GM23338 (cell line): ENCODE measurements around the gene LRP1B.

Experiments used
- CREB1 ChIP-seq: fragments of 250-450 bp; sonication (Bioruptor Pico); IDR thresholded peaks from 2 replicates; pipeline ENCODE4 v1.5.0; 2020; ENCODE audit warnings: low read depth, mild to moderate bottlenecking, moderate library complexity
- EZH2 ChIP-seq: fragments of 200-600 bp; sonication (generic); IDR thresholded peaks from one replicate; pipeline ENCODE4 v1.8.0; 2017; ENCODE audit warnings: antibody characterized with exemption, mild to moderate bottlenecking, low read depth; ENCODE audit not compliant: unreplicated experiment
- EZH2phosphoT487 ChIP-seq: fragments of 200-600 bp; sonication (generic); IDR thresholded peaks from one replicate; pipeline ENCODE4 v1.8.1; 2018; ENCODE audit warnings: antibody characterized with exemption; ENCODE audit not compliant: unreplicated experiment
- JUNB ChIP-seq: IDR thresholded peaks from one replicate; pipeline ENCODE4 v1.6.1; 2016; ENCODE audit warnings: antibody characterized with exemption; ENCODE audit not compliant: unreplicated experiment
- NANOG ChIP-seq: IDR thresholded peaks from 2 replicates; pipeline ENCODE4 v1.6.1; 2016; ENCODE audit warnings: antibody characterized with exemption, borderline replicate concordance
- POLR2AphosphoS5 ChIP-seq: IDR thresholded peaks from 2 replicates; pipeline ENCODE4 v1.6.1; 2016; ENCODE audit warnings: antibody characterized with exemption, low read depth
- ZNF331 ChIP-seq: fragments of 250-450 bp; sonication (Bioruptor Pico); IDR thresholded peaks from 2 replicates; pipeline ENCODE4 v1.5.0; 2020; ENCODE audit warnings: low read depth, mild to moderate bottlenecking, moderate library complexity
- TF ChIP-seq, protein P1 (sequence below): IDR thresholded peaks from one replicate; pipeline ENCODE4 v1.6.1; 2018; ENCODE audit warnings: antibody characterized with exemption; ENCODE audit not compliant: unreplicated experiment
- TF ChIP-seq, protein P2 (sequence below), 2 experiments: fragments of 200-600 bp in 1 of 2; sonication (generic) in 1 of 2; conservative IDR thresholded peaks; 2 replicates each; pipeline versions ENCODE4 v1.5.1 to v1.6.1; 2016 to 2017; ENCODE audit warnings: antibody characterized with exemption in 2 of 2, low read depth in 2 of 2, mild to moderate bottlenecking in 2 of 2, moderate library complexity in 1 of 2
- TF ChIP-seq, protein P3 (sequence below): IDR thresholded peaks from 2 replicates; pipeline ENCODE4 v1.6.1; 2016; ENCODE audit warnings: antibody characterized with exemption
- TF ChIP-seq, protein P4 (sequence below): fragments of 250-450 bp; sonication (Bioruptor Pico); IDR thresholded peaks from 2 replicates; pipeline ENCODE4 v1.5.0; 2020; ENCODE audit warnings: mild to moderate bottlenecking, moderate library complexity

DNA sequence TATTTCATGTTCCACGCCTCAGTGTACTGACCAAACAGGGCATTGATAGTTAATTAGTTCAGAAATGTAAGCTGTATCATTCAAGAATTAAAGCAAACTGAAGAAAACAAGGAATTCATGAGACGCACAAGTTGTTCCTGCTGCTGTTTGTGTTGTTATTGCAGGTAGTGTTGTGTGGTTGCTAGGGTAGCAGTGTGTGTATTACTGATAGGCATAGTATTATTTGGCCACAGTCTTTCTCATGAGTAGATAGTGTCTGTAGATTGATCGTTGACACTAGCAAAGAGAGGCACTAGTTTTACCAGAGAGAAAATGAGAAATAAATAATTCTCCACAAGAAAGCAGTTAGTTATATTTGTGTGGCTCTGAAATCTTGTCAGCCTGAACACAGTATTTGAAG is 548.6 kb downstream of the LRP1B start:
- TF ChIP-seq, protein P1, sequence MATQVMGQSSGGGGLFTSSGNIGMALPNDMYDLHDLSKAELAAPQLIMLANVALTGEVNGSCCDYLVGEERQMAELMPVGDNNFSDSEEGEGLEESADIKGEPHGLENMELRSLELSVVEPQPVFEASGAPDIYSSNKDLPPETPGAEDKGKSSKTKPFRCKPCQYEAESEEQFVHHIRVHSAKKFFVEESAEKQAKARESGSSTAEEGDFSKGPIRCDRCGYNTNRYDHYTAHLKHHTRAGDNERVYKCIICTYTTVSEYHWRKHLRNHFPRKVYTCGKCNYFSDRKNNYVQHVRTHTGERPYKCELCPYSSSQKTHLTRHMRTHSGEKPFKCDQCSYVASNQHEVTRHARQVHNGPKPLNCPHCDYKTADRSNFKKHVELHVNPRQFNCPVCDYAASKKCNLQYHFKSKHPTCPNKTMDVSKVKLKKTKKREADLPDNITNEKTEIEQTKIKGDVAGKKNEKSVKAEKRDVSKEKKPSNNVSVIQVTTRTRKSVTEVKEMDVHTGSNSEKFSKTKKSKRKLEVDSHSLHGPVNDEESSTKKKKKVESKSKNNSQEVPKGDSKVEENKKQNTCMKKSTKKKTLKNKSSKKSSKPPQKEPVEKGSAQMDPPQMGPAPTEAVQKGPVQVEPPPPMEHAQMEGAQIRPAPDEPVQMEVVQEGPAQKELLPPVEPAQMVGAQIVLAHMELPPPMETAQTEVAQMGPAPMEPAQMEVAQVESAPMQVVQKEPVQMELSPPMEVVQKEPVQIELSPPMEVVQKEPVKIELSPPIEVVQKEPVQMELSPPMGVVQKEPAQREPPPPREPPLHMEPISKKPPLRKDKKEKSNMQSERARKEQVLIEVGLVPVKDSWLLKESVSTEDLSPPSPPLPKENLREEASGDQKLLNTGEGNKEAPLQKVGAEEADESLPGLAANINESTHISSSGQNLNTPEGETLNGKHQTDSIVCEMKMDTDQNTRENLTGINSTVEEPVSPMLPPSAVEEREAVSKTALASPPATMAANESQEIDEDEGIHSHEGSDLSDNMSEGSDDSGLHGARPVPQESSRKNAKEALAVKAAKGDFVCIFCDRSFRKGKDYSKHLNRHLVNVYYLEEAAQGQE: no peak
- no peak for TF ChIP-seq EZH2
- TF ChIP-seq, protein P2, sequence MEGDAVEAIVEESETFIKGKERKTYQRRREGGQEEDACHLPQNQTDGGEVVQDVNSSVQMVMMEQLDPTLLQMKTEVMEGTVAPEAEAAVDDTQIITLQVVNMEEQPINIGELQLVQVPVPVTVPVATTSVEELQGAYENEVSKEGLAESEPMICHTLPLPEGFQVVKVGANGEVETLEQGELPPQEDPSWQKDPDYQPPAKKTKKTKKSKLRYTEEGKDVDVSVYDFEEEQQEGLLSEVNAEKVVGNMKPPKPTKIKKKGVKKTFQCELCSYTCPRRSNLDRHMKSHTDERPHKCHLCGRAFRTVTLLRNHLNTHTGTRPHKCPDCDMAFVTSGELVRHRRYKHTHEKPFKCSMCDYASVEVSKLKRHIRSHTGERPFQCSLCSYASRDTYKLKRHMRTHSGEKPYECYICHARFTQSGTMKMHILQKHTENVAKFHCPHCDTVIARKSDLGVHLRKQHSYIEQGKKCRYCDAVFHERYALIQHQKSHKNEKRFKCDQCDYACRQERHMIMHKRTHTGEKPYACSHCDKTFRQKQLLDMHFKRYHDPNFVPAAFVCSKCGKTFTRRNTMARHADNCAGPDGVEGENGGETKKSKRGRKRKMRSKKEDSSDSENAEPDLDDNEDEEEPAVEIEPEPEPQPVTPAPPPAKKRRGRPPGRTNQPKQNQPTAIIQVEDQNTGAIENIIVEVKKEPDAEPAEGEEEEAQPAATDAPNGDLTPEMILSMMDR (conservative IDR thresholded peaks at IDR 0.05; ENCODE audit: low read depth in 2 of 2): no peak
- no peak for TF ChIP-seq POLR2AphosphoS5
- no peak for TF ChIP-seq CREB1 (CRISPR knock-in tag)
- TF ChIP-seq, protein P3, sequence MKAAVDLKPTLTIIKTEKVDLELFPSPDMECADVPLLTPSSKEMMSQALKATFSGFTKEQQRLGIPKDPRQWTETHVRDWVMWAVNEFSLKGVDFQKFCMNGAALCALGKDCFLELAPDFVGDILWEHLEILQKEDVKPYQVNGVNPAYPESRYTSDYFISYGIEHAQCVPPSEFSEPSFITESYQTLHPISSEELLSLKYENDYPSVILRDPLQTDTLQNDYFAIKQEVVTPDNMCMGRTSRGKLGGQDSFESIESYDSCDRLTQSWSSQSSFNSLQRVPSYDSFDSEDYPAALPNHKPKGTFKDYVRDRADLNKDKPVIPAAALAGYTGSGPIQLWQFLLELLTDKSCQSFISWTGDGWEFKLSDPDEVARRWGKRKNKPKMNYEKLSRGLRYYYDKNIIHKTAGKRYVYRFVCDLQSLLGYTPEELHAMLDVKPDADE: no peak
- no peak for TF ChIP-seq NANOG
- no peak for TF ChIP-seq EZH2phosphoT487
- TF ChIP-seq JUNB: no peak
- TF ChIP-seq ZNF331 (CRISPR knock-in tag): no peak
- TF ChIP-seq, protein P4, sequence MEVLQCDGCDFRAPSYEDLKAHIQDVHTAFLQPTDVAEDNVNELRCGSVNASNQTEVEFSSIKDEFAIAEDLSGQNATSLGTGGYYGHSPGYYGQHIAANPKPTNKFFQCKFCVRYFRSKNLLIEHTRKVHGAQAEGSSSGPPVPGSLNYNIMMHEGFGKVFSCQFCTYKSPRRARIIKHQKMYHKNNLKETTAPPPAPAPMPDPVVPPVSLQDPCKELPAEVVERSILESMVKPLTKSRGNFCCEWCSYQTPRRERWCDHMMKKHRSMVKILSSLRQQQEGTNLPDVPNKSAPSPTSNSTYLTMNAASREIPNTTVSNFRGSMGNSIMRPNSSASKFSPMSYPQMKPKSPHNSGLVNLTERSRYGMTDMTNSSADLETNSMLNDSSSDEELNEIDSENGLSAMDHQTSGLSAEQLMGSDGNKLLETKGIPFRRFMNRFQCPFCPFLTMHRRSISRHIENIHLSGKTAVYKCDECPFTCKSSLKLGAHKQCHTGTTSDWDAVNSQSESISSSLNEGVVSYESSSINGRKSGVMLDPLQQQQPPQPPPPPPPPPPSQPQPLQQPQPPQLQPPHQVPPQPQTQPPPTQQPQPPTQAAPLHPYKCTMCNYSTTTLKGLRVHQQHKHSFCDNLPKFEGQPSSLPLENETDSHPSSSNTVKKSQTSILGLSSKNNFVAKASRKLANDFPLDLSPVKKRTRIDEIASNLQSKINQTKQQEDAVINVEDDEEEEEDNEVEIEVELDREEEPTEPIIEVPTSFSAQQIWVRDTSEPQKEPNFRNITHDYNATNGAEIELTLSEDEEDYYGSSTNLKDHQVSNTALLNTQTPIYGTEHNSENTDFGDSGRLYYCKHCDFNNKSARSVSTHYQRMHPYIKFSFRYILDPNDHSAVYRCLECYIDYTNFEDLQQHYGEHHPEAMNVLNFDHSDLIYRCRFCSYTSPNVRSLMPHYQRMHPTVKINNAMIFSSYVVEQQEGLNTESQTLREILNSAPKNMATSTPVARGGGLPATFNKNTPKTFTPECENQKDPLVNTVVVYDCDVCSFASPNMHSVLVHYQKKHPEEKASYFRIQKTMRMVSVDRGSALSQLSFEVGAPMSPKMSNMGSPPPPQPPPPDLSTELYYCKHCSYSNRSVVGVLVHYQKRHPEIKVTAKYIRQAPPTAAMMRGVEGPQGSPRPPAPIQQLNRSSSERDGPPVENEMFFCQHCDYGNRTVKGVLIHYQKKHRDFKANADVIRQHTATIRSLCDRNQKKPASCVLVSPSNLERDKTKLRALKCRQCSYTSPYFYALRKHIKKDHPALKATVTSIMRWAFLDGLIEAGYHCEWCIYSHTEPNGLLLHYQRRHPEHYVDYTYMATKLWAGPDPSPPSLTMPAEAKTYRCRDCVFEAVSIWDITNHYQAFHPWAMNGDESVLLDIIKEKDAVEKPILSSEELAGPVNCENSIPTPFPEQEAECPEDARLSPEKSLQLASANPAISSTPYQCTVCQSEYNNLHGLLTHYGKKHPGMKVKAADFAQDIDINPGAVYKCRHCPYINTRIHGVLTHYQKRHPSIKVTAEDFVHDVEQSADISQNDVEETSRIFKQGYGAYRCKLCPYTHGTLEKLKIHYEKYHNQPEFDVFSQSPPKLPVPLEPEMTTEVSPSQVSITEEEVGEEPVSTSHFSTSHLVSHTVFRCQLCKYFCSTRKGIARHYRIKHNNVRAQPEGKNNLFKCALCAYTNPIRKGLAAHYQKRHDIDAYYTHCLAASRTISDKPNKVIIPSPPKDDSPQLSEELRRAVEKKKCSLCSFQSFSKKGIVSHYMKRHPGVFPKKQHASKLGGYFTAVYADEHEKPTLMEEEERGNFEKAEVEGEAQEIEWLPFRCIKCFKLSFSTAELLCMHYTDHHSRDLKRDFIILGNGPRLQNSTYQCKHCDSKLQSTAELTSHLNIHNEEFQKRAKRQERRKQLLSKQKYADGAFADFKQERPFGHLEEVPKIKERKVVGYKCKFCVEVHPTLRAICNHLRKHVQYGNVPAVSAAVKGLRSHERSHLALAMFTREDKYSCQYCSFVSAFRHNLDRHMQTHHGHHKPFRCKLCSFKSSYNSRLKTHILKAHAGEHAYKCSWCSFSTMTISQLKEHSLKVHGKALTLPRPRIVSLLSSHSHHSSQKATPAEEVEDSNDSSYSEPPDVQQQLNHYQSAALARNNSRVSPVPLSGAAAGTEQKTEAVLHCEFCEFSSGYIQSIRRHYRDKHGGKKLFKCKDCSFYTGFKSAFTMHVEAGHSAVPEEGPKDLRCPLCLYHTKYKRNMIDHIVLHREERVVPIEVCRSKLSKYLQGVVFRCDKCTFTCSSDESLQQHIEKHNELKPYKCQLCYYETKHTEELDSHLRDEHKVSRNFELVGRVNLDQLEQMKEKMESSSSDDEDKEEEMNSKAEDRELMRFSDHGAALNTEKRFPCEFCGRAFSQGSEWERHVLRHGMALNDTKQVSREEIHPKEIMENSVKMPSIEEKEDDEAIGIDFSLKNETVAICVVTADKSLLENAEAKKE (CRISPR knock-in tag): no peak
